GM12878 (cell line): ENCODE results near the gene PCDHB14.

Experiments
- CBX3 ChIP-seq: fragments of 200-600 bp; sonication (generic); IDR thresholded peaks from 2 replicates; pipeline ENCODE4 v1.6.1; 2016; ENCODE audit warnings: low read depth, borderline replicate concordance
- EZH2 ChIP-seq: IDR thresholded peaks from 2 replicates; pipeline ENCODE4 v1.6.1; 2012; ENCODE audit warnings: low read depth, mild to moderate bottlenecking, control low read depth, inconsistent platforms, low read length, borderline replicate concordance; ENCODE audit not compliant: control insufficient read depth
- NFYB ChIP-seq: IDR thresholded peaks from 2 replicates; pipeline ENCODE4 v1.6.1; 2011; ENCODE audit warnings: low read depth, mild to moderate bottlenecking, low read length, improper control_type of control experiment, moderate library complexity; ENCODE audit not compliant: insufficient read depth
- TF ChIP-seq, protein P1 (sequence below): IDR thresholded peaks from 2 replicates; pipeline ENCODE4 v1.6.1; 2012; ENCODE audit warnings: low read length, inconsistent platforms
- TF ChIP-seq, protein P2 (sequence below), 3 experiments: IDR thresholded peaks in 2 of 3; conservative IDR thresholded peaks in 1 of 3; 2 replicates each; pipeline ENCODE4 v1.5.1; 2011; ENCODE audit warnings: low read depth in 3 of 3, low read length in 3 of 3, mild to moderate bottlenecking in 3 of 3, control low read depth in 2 of 3, moderate library complexity in 2 of 3, inconsistent platforms in 1 of 3, mixed read lengths in 1 of 3; ENCODE audit not compliant: control insufficient read depth in 2 of 3, insufficient read depth in 1 of 3; ENCODE audit errors: extremely low read depth in 1 of 3
- TF ChIP-seq, protein P3 (sequence below): fragments of 450-650 bp; IDR thresholded peaks from 2 replicates; pipeline ENCODE4 v1.6.1; 2017; ENCODE audit warnings: borderline replicate concordance

DNA sequence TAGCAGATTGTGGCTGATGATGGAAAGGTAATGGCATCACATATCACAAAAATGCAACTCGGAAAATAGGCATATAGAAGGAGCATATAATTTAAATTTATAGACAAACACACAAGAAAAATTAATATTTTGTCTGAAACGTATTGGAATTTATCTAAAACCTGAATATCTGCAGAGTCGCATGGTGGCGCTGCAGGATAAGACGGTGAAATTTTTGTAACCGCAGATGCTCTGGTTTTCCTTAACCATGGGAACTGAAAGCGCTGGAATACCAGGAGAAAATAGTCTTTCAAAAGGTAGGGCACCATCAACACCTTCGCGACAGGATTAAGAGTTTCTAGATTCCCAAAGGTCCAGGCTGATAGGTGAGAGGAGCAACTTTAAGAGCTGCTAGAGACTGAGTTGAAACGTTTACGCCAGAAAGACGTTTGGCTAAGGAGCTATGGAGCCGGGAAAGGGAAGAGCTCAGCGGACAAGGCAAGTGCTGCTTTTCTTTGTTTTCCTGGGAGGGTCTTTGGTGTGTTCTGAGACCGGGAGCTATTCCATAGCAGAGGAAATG lies 11.0 kb downstream of the PCDHB14 start:
- TF ChIP-seq, protein P1, sequence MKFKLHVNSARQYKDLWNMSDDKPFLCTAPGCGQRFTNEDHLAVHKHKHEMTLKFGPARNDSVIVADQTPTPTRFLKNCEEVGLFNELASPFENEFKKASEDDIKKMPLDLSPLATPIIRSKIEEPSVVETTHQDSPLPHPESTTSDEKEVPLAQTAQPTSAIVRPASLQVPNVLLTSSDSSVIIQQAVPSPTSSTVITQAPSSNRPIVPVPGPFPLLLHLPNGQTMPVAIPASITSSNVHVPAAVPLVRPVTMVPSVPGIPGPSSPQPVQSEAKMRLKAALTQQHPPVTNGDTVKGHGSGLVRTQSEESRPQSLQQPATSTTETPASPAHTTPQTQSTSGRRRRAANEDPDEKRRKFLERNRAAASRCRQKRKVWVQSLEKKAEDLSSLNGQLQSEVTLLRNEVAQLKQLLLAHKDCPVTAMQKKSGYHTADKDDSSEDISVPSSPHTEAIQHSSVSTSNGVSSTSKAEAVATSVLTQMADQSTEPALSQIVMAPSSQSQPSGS, result no peak
- TF ChIP-seq EZH2, result no peak
- TF ChIP-seq, protein P2, sequence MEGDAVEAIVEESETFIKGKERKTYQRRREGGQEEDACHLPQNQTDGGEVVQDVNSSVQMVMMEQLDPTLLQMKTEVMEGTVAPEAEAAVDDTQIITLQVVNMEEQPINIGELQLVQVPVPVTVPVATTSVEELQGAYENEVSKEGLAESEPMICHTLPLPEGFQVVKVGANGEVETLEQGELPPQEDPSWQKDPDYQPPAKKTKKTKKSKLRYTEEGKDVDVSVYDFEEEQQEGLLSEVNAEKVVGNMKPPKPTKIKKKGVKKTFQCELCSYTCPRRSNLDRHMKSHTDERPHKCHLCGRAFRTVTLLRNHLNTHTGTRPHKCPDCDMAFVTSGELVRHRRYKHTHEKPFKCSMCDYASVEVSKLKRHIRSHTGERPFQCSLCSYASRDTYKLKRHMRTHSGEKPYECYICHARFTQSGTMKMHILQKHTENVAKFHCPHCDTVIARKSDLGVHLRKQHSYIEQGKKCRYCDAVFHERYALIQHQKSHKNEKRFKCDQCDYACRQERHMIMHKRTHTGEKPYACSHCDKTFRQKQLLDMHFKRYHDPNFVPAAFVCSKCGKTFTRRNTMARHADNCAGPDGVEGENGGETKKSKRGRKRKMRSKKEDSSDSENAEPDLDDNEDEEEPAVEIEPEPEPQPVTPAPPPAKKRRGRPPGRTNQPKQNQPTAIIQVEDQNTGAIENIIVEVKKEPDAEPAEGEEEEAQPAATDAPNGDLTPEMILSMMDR (IDR thresholded peaks at IDR 0.05 in 2 of 3, conservative IDR thresholded peaks at IDR 0.05 in 1 of 3; ENCODE audit: control insufficient read depth in 2 of 3, extremely low read depth in 1 of 3, insufficient read depth in 1 of 3, low read depth in 3 of 3, low read length in 3 of 3), result no peak; a peak in 1 of 6 replicates
- TF ChIP-seq, protein P3, sequence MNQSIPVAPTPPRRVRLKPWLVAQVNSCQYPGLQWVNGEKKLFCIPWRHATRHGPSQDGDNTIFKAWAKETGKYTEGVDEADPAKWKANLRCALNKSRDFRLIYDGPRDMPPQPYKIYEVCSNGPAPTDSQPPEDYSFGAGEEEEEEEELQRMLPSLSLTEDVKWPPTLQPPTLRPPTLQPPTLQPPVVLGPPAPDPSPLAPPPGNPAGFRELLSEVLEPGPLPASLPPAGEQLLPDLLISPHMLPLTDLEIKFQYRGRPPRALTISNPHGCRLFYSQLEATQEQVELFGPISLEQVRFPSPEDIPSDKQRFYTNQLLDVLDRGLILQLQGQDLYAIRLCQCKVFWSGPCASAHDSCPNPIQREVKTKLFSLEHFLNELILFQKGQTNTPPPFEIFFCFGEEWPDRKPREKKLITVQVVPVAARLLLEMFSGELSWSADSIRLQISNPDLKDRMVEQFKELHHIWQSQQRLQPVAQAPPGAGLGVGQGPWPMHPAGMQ, result no peak
- TF ChIP-seq NFYB, result no peak
- TF ChIP-seq CBX3, result no peak
